Stimulated activated CD8-positive, alpha-beta memory T cell treated with anti-CD3 and anti-CD28 coated beads, Interleukin-7, amount 100 ng/mL, for 4 hours (primary cell): ENCODE results near the gene CMSS1.
"Not testable (repeated sequence)": the region's sequence is repeated elsewhere in the genome, so short reads cannot be mapped to it uniquely, and the experiment has no call there.

Experiments
- DNase-seq, 2 donors: peaks; one replicate each; pipeline ENCODE4 v3.0.0-alpha.2; 2020; ENCODE audit warnings: low read depth in 2 of 2

The CMSS1 gene

DNA sequence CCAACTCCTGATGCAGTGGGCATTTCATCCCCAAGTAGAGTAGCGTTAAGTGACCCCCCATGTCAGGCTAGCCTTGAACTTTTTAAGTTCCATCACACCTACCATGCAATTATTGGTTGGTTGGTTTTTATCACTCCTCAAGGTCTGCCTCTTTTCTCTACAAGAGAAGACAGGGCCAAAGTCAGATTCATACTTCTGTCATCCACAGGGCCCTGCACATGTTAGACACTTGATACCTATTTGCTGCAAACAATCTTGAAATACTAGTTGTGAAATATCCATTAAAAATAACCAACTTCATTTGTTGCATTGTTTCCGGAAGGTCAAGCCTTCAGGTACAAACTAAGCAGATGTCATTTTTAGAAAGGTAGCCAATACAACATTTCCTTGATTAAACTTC is 1.2 kb downstream of the CMSS1 start:
- no peak for DNase-seq

DNA sequence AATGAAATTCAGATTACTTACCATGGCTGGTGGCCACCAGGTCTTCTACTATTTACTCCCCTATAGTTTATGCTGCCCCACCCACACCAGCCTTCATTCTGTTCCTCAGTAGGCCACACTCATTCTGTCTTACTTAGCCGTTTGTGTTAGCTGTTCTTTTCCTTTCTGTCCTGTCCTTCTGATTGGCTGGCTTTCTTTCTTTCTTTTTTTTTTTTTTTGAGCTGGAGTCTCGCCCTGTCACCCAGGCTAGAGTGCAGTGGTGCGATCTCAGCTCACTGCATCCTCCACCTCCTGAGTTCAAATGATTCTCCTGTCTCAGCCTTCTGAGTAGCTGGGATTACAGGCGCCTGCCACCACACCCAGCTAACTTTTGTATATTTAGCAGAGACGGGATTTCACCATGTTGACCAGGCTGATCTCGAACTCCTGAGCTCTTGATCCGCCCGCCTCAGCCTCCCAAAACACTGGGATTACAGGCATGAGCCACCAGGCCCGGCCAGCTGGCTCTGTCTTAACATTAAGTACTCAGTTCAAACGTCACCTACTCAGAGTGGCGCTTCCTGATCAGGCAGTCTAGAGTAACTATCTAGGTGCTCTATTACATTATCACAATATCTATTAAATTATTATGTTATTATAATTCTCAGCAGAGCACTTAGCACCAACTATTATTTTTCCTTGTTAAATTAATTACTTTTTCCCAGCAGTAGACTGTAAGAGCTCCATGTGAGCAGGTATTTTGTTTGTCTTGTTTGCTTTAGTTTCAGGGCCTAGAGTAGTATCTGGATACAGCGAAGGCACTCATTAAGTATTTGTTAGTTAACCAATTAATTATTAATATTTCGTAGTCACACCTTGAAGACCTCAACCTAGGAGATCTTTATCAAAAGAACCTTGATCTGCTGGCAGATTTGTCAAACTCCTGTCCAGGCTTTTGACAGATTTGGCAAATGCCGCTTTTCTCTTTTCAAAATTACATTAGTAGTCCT is 6.4 kb downstream of the CMSS1 start:
- DNase-seq = no peak

DNA sequence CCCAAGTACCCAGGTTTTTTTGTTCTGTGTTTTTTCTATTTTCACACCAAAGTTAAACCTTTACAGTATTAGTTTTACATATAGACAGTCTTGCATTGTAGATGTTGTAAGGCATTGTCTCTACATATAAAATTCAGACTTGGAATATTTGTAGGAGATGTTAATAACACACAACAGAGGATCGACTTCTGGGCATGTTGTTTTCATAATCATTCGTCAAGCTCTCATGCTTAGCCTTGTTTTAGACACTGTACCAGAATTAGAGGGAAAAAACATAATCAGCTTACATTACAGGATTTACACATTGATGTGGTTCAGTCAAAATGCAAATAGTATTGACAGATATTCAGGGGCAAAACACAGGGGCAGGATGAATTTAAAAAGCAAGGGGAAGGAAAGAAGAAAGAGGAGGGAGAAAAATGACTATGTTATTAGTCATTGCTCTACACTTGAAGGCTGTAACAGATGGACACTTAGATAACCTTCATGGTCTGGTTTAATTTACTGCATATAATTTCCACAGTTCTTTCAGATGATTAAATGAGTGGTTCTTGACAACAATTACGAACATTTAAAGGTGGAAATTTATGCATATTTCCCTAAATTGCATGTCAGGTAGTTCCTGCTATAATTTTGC is 7.5 kb downstream of the CMSS1 start:
- DNase-seq = no peak

DNA sequence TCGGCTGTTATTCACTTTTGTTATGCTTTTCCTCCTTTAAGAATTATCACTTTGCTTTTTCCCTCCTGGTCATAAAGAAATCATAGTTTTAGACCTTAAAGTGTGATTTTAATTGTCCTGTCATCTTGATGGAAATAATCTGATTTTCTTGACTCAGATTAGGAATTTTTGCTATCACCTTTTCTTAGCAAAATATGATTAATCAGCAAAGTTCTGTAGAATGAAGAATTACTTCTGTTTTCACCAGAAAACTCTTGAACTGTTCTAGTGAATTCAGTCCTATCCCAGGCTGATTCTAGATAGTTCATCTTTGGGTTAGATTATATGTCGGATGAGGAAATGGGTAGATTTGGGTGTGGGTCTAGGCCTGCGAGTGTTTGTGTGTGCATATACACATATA is 12.2 kb downstream of the CMSS1 start:
- no peak for DNase-seq

DNA sequence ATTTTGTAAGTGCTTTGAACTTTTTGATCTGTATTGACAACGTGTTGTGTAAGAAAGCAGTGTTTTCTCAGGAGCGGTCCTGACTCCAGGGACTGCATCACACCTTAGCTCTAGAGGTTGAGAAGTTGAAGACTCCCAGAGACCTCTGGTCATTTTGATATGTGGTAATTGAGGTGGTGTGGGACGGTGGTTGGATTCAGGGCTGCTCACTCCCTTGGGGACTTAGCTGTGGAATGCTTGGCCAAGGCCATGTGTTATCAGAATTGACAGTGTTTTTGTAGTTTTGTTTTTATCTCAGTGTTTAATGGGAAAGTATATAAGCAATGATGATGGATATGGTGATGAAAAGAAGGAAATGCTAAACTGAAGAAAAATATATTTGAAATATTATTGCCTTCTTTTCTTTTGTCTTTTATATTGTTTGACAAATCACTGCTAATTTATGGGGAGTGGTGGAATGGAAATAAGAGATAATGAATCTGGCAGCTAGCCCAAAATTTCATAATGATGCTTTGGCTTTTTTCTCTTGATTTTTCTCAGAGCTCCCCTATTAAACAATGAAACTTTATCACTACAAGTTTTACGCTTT is 16.0 kb downstream of the CMSS1 start:
- DNase-seq = no peak

DNA sequence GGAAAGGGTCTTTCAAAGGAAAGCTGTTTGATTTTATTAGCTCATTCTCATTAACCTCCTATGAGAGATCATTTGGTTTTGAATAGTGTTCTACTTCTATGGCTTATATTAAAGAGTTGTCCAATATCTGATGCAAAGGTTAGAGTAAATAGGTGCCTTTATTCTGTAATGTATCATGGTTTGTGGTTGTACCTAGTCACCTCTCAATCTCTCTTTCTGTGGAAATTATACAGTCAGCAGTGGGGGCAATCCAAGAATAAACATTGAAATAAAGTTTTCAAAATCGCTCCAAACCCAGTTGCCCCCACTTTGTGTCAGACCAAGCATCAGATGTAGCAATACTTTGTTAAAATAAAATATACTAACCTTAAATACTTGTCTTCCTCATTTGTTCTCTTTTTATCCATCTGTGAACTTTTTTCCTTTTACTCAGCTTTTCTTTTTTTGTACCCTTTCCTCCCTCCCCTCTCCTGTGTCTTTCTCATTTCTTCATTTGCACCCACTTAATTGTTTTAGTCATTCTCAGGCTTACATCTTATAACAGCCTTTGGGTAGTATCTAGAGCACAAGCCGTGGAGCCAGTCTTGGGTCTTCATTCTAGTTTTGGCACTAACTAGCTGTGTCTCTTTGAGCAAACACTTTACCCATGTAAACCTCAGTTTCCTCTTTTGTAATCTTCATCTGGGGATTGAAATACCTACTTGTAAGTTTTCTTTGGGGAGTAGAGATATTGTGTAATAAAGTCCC is 16.7 kb downstream of the CMSS1 start:
- no peak for DNase-seq

DNA sequence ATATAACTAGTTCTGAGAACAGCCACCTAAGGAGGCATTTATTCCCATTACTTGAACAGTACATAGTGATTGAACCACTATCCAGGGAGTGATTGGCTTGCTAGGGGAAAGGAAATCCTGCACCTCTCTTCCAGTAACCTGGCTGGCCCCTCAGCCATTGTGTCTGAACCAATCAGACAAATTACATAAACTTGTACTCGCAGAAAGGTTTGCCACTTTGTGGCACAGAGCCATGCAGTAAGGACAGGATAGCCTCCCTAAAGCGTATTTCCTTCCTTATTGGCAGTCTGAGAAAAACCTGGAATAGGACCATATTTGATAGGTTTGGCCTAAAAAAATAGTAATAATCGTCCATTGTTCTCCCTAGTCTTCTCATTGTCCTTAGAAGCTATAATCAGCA is 19.0 kb downstream of the CMSS1 start:
- no peak for DNase-seq

DNA sequence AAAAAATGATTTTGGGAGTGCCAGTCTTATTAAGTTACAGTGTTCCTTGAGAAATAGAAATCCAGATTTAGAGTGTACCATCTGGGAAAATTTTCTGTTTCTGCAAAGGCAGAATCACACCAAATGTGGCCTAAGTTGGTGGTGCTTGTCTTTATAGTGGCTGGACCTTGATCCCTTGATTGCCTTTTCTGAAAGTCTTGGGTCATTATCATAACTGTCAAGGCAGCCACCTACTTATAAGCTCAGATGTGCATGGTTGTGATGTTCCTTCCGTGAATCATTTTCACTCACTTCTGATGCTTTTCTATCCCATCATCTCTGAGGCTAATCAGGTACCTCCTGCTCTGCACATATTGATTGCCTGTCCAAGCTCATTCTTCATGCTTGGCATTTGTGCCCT is 20.1 kb downstream of the CMSS1 start:
- DNase-seq = no peak

DNA sequence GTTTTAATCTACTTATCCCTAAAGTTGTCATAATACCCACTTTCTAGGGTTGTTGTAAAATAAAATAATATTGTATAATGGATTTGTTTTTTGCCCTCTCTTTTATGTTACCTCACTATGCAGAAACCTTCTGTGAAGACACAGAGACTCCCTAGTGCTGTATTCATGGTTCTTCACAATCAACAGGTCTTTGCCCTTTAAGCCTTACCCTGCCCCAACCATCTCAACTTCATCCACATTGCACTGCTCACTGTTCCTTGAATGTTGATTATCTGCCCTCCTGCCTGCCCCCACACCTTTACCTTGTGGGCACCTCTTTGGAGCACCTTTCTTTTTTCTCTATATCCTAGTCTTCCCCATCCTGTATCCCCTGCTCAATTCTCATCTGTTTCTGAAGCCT is 21.1 kb downstream of the CMSS1 start:
- no peak for DNase-seq

DNA sequence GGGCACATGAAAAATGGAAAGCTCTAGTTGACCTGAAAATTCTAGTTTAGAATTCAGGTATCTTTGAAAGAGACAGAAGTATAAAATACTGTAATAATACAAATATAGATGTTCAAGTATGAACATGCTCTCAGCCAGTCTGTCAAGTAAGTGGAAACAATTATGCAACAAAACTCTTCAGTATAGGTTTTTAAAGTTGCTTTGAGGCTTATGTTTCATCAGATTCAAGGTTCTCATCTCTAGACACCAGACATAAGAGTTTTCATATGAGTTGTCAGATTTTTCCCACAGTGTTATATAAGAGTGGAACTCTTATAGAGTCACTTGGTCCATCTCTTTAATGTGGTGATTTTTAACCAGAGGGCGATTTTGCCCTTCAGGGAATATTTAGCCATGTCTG is 22.0 kb downstream of the CMSS1 start:
- no peak for DNase-seq

DNA sequence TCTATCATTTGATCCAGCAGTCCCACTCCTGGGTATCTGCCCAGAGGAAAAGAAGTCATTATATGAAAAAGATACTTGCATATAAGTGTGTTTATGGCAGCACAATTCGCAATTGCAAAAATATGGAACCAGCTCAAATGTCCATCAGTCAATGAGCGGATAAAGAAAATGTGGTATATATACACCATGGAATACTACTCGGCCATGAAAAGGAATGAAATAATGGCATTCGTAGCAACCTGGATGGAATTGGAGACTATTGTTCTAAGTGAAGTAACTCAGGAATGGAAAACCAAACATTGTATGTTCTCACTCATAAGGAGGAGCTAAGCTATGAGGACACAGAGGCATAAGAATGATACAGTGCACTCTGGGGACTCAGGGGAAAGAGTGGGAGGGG is 24.3 kb downstream of the CMSS1 start:
- DNase-seq = not testable (repeated sequence)

DNA sequence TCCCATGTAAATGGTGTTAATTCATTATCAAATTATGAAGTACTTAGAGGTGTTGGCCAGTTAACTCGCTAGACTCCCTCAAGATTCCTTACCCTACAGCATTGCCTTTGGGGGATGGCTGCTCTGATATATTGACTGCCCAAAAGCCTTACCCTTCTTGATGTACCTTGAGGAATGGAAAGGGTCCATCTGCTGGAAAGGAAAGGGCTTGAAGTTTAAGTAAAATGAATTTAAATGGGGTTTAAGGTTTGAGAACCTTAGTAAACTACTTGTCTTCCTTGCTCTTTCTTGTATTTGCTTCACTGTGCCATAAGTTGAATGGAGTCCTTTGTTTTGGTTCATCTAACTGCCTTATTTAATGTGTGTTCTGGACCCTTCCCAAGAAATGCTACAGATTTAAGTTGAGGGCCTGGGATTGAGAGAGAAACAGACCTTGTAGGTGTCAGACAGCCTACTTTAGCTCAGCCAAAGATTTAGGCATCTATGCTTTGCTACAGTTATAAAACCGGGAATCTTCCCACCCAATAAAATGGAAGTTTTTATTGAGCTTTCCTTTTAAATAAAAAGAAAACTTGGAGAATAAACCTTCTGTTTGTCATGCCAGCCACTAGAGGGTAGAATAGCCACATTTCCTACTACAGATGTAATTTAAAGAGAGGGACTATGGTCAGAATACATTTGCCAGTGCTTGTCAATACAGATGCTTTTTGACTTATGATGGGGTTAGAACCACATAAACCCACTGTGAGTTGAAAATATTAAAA is 25.3 kb downstream of the CMSS1 start:
- no peak for DNase-seq

DNA sequence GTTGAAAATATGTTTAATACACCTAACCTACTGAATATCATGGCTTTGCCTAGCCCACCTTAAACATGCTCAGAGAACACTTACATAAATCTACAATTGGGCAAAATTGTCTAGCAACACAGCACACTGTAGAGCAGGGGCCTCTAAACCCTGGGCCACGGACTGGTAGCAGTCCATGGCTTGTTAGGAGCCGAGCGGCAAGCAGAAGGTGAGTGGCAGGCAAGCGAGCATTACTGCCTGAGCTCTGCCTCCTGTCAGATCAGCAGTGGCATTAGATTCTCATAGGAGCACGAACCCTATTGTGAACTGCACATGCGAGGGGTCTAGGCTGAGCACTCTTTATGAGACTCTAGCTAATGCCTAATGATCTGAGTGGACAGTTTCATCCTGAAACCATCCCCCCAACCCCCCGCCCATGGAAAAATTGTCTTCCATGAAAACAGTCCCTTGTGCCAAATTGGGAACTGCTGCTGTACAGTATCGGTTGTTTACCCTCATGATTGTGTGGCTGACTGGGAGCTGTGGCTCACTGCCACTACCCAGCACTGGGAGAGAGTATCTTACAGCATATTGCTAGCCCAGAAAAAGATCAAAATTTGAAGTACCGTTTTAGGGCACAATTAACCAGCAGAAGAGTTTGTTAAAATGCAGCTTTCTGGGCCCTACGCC is 26.1 kb downstream of the CMSS1 start:
- no peak for DNase-seq

DNA sequence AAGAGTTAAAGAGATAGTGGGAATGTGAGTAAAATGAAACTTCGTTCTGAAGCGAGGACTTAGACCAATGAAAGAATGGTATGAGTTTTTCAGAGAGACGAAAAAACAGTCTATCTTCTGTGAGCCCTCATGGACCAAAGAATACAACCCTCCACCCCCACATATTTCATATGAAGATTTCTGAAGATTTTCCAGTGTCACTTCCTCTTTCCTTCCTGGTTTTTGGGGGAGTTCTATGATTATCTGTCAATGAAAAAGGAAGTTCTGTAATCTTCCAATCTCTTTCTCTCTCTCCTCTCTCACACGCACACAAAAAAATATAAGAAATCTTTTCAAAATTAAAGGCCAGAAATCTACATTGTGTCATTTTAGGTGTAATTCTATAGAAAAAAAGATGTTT is 27.7 kb downstream of the CMSS1 start:
- no peak for DNase-seq

DNA sequence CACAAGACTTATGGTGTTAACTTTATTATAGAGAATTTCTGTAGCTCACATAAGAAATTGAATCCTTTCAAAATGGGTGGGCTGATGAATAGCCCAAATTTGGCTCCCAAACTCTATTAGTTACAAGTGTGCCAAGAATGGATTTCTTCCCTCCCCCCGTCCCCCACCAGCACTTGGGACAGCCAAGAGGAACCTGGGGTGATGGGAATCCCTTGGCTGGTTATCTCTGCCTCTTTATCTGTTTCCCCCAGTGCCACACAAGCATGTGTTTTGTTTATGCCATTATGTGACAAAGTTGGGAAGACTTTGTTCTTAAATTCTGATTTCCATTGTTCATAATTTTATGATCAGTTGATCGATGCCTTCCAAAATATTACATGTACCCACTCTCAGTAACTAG is 28.3 kb downstream of the CMSS1 start:
- no peak for DNase-seq

DNA sequence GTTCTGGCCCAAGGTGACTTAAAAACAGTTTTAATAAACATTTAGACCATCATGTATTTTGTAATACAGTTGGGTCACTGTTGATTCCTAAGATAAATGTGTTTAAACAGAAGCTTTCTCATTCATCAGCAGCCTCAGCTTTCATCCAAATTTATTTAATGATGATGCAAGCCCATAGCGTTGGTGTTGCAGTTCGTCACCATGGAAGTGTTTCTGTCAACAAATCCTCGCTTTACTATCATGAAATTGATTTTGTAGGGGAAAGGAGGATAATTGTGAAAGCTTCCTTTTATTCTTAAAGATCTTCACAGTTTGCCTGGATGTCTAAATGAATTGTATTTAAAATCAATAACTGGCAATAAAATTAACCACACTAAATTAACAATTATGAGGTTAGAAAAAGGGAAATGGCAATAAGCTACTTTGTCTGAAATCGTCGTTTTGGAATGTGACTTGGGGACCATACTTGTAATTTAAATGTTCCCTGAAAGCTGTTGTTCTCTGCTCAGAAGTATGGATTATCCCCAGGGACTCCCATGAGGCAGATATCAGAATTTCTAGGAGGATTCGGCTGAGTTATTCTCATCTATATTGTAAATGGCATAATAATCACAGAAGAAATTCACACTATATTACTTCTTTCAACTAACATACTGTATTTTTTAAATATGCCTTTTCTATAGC is 29.0 kb downstream of the CMSS1 start:
- no peak for DNase-seq

DNA sequence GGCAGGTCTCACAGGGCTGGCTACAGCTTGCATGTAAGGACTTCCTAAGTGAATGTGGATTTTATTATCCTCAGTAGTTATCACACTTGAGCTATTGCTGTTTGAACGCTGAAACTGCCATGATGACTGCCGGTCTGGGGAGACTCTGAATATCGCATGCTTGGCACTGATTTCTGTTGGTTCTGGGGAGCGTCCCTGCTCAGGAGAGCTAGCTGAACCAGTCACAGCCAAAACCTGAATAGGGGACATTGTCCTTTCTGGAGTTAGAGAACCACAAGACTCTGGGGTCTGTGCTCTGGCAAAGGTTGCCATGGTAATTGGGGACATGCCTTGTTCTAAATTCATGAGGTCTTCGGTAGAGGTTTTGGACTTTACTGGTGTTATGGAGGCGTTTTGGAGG is 30.8 kb downstream of the CMSS1 start:
- DNase-seq = no peak

DNA sequence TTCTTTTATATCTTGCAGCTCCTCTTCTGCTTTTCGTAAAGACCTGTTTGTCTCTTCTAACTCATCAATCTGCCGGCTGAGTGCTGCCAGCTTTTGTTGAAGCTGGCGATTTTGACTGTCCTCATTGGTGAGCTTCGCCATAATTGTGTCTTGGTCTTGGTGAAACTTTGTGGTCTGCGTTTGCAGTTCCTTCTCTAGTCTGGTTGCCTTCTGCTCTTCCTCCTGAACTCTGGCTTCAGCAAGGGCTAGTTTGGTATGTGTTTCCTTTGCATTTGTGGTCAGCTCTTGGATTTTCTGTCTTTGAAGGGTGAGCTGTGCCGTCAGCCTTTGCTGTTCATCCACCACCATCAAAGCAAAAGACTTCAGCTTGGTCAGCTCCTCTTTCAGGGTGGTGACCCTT is 32.9 kb downstream of the CMSS1 start:
- DNase-seq = no peak

DNA sequence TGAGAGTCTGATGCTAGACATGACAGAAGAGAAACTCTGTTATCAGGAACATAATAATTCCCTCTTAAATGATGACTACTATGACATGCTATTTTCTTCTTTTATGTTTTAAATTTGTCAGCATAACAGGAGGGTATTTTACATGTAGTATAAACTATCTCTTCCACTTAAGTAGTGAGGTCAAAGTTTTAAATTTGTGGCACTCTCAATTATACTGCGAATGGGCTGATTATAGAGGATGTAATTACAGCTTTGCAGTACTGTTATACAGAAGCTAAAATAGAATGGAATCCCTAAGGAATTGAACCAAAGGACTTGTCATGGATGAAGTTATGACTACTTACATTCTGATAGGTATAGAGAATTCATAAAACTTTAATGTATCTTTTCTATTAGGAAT is 34.3 kb downstream of the CMSS1 start:
- DNase-seq = no peak

DNA sequence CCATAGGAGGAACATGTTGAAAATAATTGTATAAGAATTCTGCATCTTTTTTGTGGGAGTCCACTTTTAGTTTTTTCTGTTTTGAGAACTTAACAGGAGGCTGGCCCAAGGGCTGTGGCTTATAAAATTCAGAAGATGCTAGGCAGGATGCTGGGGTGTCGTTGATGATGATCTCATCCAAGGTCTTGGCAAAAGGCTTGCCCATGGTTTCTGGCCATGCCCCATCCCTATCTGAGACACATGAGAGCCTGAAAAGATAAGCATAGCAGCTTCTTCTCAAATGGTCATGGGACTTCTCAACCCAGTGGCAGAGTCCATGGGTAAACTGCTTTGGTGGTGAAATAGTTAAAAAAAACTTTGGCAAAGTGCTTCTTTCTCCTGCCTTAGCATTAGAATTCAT is 35.2 kb downstream of the CMSS1 start:
- DNase-seq = no peak
